IMR-90 (cell line): Measurements from ENCODE around the gene CRYBG2. TPM values are rescaled to one million over a fixed set of nuclear protein-coding genes. Genes with fewer than 3 reads are reported as not detected.

Experiments
- ATAC-seq: fragments of 200-7000 bp; cut with Tn5 transposase; 2 replicates; pipeline ENCODE4 v1.9.1; 2020; ENCODE audit warnings: low read depth, mild to moderate bottlenecking, moderate library complexity
- BruUV-seq: library from RNA; stranded (reverse); fragments of 400-500 nt; replicated peaks from 2 replicates; lab custom pipeline; 2021; lab: Mats Ljungman, UMichigan
- CTCF ChIA-PET: fragments of 300-600 bp; formaldehyde crosslinking; extraction: SDS; loops from one replicate; lab custom pipeline; 2021; ENCODE audit warnings: antibody characterized with exemption; lab: Yijun Ruan, JAX
- POLR2A ChIA-PET: fragments of 300-600 bp; sonication (Branson Sonifier 250); formaldehyde crosslinking; loops from one replicate; lab custom pipeline; 2022; ENCODE audit warnings: antibody characterized with exemption; ENCODE audit not compliant: unreplicated experiment; lab: Charles Lee
- DNase-seq: peaks from one replicate; pipeline ENCODE4 v3.0.0; 2013
- H2AFZ ChIP-seq: replicated peaks from 2 replicates; pipeline ENCODE3; 2013; ENCODE audit warnings: low read length, mild to moderate bottlenecking; ENCODE audit not compliant: poor library complexity
- H2AK5ac ChIP-seq: 2 replicates; pipeline ENCODE4 v1.6.1; 2013; ENCODE audit warnings: low read depth, low read length, inconsistent platforms
- H2AK9ac ChIP-seq: replicated peaks from 2 replicates; pipeline ENCODE3; 2013; ENCODE audit warnings: mild to moderate bottlenecking, low read depth, low read length, moderate library complexity; ENCODE audit not compliant: poor library complexity
- H2BK120ac ChIP-seq: 2 replicates; pipeline ENCODE4 v1.6.1; 2013; ENCODE audit warnings: low read depth, low read length, inconsistent platforms
- H2BK15ac ChIP-seq: 3 replicates; pipeline ENCODE4 v1.6.1; 2013; ENCODE audit warnings: low read depth, low read length, inconsistent platforms
- H2BK20ac ChIP-seq: 2 replicates; pipeline ENCODE4 v1.6.1; 2013; ENCODE audit warnings: low read depth, mild to moderate bottlenecking, inconsistent platforms, low read length, moderate library complexity
- H2BK5ac ChIP-seq: 2 replicates; pipeline ENCODE4 v1.6.1; 2013; ENCODE audit warnings: mild to moderate bottlenecking, low read depth, low read length, inconsistent platforms; ENCODE audit not compliant: poor library complexity, severe bottlenecking
- H3K14ac ChIP-seq: replicated peaks from 2 replicates; pipeline ENCODE4 v1.6.1; 2013; ENCODE audit warnings: low read depth, low read length, inconsistent platforms
- H3K18ac ChIP-seq: 2 replicates; pipeline ENCODE4 v1.6.1; 2013; ENCODE audit warnings: low read depth, low read length, control low read depth
- H3K23ac ChIP-seq: 2 replicates; pipeline ENCODE4 v1.6.1; 2013; ENCODE audit warnings: low read depth, low read length, inconsistent platforms
- H3K27ac ChIP-seq: 2 replicates; pipeline ENCODE4 v1.5.1; 2013; ENCODE audit warnings: mild to moderate bottlenecking, control low read depth, low read length; ENCODE audit not compliant: insufficient read depth
- H3K27me3 ChIP-seq: 2 replicates; pipeline ENCODE4 v1.6.1; 2013; ENCODE audit warnings: low read length; ENCODE audit not compliant: control insufficient read depth, insufficient read depth
- H3K36me3 ChIP-seq: 2 replicates; pipeline ENCODE4 v1.6.1; 2013; ENCODE audit warnings: low read length, mixed read lengths; ENCODE audit not compliant: control insufficient read depth, insufficient read depth
- H3K4ac ChIP-seq: 2 replicates; pipeline ENCODE4 v1.6.1; 2013; ENCODE audit warnings: low read depth, low read length, inconsistent platforms
- H3K4me1 ChIP-seq: 2 replicates; pipeline ENCODE4 v1.6.1; 2013; ENCODE audit warnings: low read length, mixed read lengths; ENCODE audit not compliant: control insufficient read depth, insufficient read depth
- H3K4me2 ChIP-seq: 2 replicates; pipeline ENCODE4 v1.6.1; 2013; ENCODE audit warnings: low read depth, mild to moderate bottlenecking, control low read depth, low read length, moderate library complexity
- H3K4me3 ChIP-seq: 2 replicates; pipeline ENCODE4 v1.5.1; 2013; ENCODE audit warnings: low read depth, mild to moderate bottlenecking, control low read depth, low read length, moderate library complexity; ENCODE audit not compliant: insufficient read depth
- H3K56ac ChIP-seq: 2 replicates; pipeline ENCODE4 v1.6.1; 2013; ENCODE audit warnings: low read length, inconsistent platforms; ENCODE audit not compliant: insufficient read depth; ENCODE audit errors: extremely low read depth
- H3K79me1 ChIP-seq, 2 experiments: 2 replicates each; pipeline ENCODE4 v1.6.1; 2013; ENCODE audit warnings: low read length in 2 of 2, inconsistent platforms in 1 of 2, low read depth in 1 of 2
- H3K9ac ChIP-seq: 2 replicates; pipeline ENCODE4 v1.6.1; 2013; ENCODE audit warnings: low read depth, low read length, control low read depth
- H3K9me1 ChIP-seq: 2 replicates; pipeline ENCODE4 v1.6.1; 2013; ENCODE audit warnings: low read length, inconsistent platforms; ENCODE audit not compliant: insufficient read depth
- H3K9me3 ChIP-seq: 2 replicates; pipeline ENCODE4 v1.6.1; 2013; ENCODE audit warnings: low read length; ENCODE audit not compliant: control insufficient read depth, insufficient read depth
- H4K20me1 ChIP-seq: 2 replicates; pipeline ENCODE4 v1.6.1; 2013; ENCODE audit warnings: low read length, inconsistent platforms; ENCODE audit not compliant: insufficient read depth
- H4K5ac ChIP-seq: 2 replicates; pipeline ENCODE4 v1.6.1; 2013; ENCODE audit warnings: mild to moderate bottlenecking, low read depth, low read length, control low read depth
- H4K8ac ChIP-seq, 2 experiments: 2 replicates each; pipeline ENCODE4 v1.6.1; 2013; ENCODE audit warnings: low read depth in 2 of 2, low read length in 2 of 2, control low read depth in 1 of 2, inconsistent platforms in 1 of 2
- H4K91ac ChIP-seq: 2 replicates; pipeline ENCODE4 v1.6.1; 2013; ENCODE audit warnings: low read depth, low read length, inconsistent platforms; ENCODE audit not compliant: insufficient read depth
- BHLHE40 ChIP-seq: fragments of 150-350 bp; IDR thresholded peaks from 2 replicates; pipeline ENCODE4 v1.6.1; 2016; ENCODE audit warnings: mild to moderate bottlenecking, low read depth, low read length
- CEBPB ChIP-seq: IDR thresholded peaks from 2 replicates; pipeline ENCODE4 v1.6.1; 2012; ENCODE audit warnings: low read depth, low read length, improper control_type of control experiment
- CHD1 ChIP-seq: IDR thresholded peaks from 2 replicates; pipeline ENCODE4 v1.6.1; 2012; ENCODE audit warnings: low read depth, low read length, improper control_type of control experiment
- FOS ChIP-seq: fragments of 150-350 bp; IDR thresholded peaks from 2 replicates; pipeline ENCODE4 v1.6.1; 2016; ENCODE audit warnings: low read depth, low read length
- MAFK ChIP-seq: IDR thresholded peaks from 2 replicates; pipeline ENCODE4 v1.6.1; 2012; ENCODE audit warnings: low read depth, low read length, improper control_type of control experiment
- MAZ ChIP-seq: IDR thresholded peaks from 2 replicates; pipeline ENCODE4 v1.6.1; 2012; ENCODE audit warnings: low read depth, mild to moderate bottlenecking, low read length, improper control_type of control experiment, moderate library complexity, borderline replicate concordance
- MXI1 ChIP-seq: IDR thresholded peaks from 2 replicates; pipeline ENCODE4 v1.6.1; 2012; ENCODE audit warnings: low read depth, mild to moderate bottlenecking, low read length, moderate library complexity, borderline replicate concordance
- NFE2L2 ChIP-seq: fragments of 150-350 bp; IDR thresholded peaks from 2 replicates; pipeline ENCODE4 v1.6.1; 2016; ENCODE audit warnings: low read depth, mild to moderate bottlenecking, low read length
- POLR2A ChIP-seq: IDR thresholded peaks from 2 replicates; pipeline ENCODE4 v1.6.1; 2012; ENCODE audit warnings: mild to moderate bottlenecking, low read depth, low read length
- RAD21 ChIP-seq: IDR thresholded peaks from 2 replicates; pipeline ENCODE4 v1.6.1; 2012; ENCODE audit warnings: low read length, improper control_type of control experiment
- RCOR1 ChIP-seq: IDR thresholded peaks from 2 replicates; pipeline ENCODE4 v1.6.1; 2012; ENCODE audit warnings: mild to moderate bottlenecking, low read length, improper control_type of control experiment; ENCODE audit not compliant: insufficient replicate concordance
- RFX5 ChIP-seq: IDR thresholded peaks from 2 replicates; pipeline ENCODE4 v1.8.0; 2012; ENCODE audit warnings: low read depth, mild to moderate bottlenecking, low read length, moderate library complexity
- SMC3 ChIP-seq: fragments of 150-350 bp; IDR thresholded peaks from 2 replicates; pipeline ENCODE4 v1.6.1; 2016; ENCODE audit warnings: low read depth, mild to moderate bottlenecking, antibody characterized with exemption, low read length, moderate library complexity
- WGBS, 2 experiments: methylation state at CpG; one replicate each; pipeline versions ENCODE4 v1.1.5 to v1.1.7; 2013; ENCODE audit warnings: missing lambda C conversion rate in 2 of 2; ENCODE audit not compliant: insufficient read length in 1 of 2; ENCODE audit errors: extremely low coverage in 2 of 2; 5-methylcytosine and 5-hydroxymethylcytosine counted together
- dilution Hi-C: fragments of 300-500 bp; cut with HindIII; formaldehyde crosslinking; loops from one replicate; pipeline ENCODE4 v1.14.3; 2018; ENCODE audit warnings: low sequenced_read_pairs; ENCODE audit not compliant: unreplicated experiment
- in situ Hi-C: fragments of 300-500 bp; cut with MboI; formaldehyde crosslinking; loops from 3 replicates; pipeline ENCODE4 v1.14.3; 2019; ENCODE audit warnings: low sequenced_read_pairs, inconsistent platforms, mixed read lengths
- intact Hi-C: fragments of 100-400 bp; cut with micrococcal nuclease; formaldehyde crosslinking; loops from 2 replicates; pipeline ENCODE4 v1.10.0; 2022
- polyA plus RNA-seq, 3 experiments: library from polyadenylated mRNA; depleted of rRNA; stranded (reverse); fragments of >200 nt; gene quantifications; 2 replicates each; pipeline ENCODE4 v1.2.3, GENCODE V29; 2012; ENCODE audit warnings: low replicate concordance in 1 of 3
- total RNA-seq: library from RNA; depleted of rRNA; stranded (reverse); fragments of >200 nt; gene quantifications from 2 replicates; pipeline ENCODE4 v1.2.3, GENCODE V29; 2012
- TF ChIP-seq, protein P1 (sequence below): fragments of 150-350 bp; IDR thresholded peaks from 2 replicates; pipeline ENCODE4 v1.6.1; 2016; ENCODE audit warnings: low read depth, mild to moderate bottlenecking, low read length, moderate library complexity, borderline replicate concordance
- TF ChIP-seq, protein P2 (sequence below): fragments of 150-350 bp; IDR thresholded peaks from 2 replicates; pipeline ENCODE4 v1.6.1; 2017; ENCODE audit warnings: mild to moderate bottlenecking, antibody characterized with exemption, low read length, low read depth
- TF ChIP-seq, protein P3 (sequence below): conservative IDR thresholded peaks from 2 replicates; pipeline ENCODE4 v1.5.1; 2012; ENCODE audit warnings: mild to moderate bottlenecking, low read depth, low read length, improper control_type of control experiment

Gene CRYBG2
- total and polyA plus RNA-seq, 2 of the 4 experiments (the other 2 are of a cell fraction), result not detected

DNA sequence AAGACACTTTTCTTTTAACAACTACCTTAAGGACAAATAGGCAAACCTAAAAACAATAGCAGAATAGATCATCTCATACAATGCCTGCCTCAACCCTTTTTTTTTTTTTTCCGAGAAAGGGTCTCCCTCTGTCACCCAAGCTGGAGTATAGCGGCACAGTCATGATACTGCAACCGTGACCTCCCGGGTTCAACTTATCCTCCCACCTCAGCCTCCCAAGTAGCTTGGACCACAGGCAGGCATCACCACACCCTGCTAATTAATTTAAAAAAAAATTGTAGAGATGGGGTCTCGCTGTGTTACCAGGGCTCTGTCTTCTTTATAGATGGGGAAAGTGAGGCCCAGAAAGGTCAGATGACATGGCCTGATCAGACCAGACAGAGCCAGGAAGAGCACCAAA is 66.1 kb downstream of the CRYBG2 start:
- dilution Hi-C loops (no loop called here), intact Hi-C loops (no loop called here), in situ Hi-C loops (no loop called here)
- Histone ChIP-seq H3K9ac (no peak overlapping the region), H3K18ac (no peak overlapping the region), H3K56ac (no peak overlapping the region), H4K8ac (no peak overlapping the region), H4K20me1 (peaks cover 9% of the 10 kb centered on the region), H3K4me1 (peaks cover 24% of the 10 kb centered on the region), H2AFZ (no peak overlapping the region), H2BK15ac (no peak overlapping the region), H3K9me1 (peaks cover 25% of the 10 kb centered on the region), H2BK20ac (no peak overlapping the region), H2AK5ac (no peak overlapping the region; the same call in 1 of the 2 replicates), H2BK5ac (no peak overlapping the region), H2BK120ac (no peak overlapping the region), H4K5ac (no peak overlapping the region), H3K23ac (no peak overlapping the region), H3K4me2 (no peak overlapping the region), H3K36me3 (peaks cover 5% of the 10 kb centered on the region; the same call in 1 of the 2 replicates), H3K4me3 (no peak overlapping the region), H3K4ac (no peak overlapping the region), H2AK9ac (no peak overlapping the region), H3K79me1 (peaks cover 11 to 41% of the 10 kb centered on the region in 2 experiments), H3K14ac (no peak overlapping the region), H3K9me3 (no peaks in the 10 kb centered on the region), H3K27me3 (no peaks in the 10 kb centered on the region), H4K91ac (no peak overlapping the region), H3K27ac (no peak overlapping the region)
- no peak for TF ChIP-seq CHD1
- no peak for TF ChIP-seq RAD21
- TF ChIP-seq RCOR1, result no peak
- TF ChIP-seq MXI1, result no peak
- no peak for TF ChIP-seq FOS
- TF ChIP-seq NFE2L2, result no peak
- no peak for TF ChIP-seq RFX5
- TF ChIP-seq, protein P1, sequence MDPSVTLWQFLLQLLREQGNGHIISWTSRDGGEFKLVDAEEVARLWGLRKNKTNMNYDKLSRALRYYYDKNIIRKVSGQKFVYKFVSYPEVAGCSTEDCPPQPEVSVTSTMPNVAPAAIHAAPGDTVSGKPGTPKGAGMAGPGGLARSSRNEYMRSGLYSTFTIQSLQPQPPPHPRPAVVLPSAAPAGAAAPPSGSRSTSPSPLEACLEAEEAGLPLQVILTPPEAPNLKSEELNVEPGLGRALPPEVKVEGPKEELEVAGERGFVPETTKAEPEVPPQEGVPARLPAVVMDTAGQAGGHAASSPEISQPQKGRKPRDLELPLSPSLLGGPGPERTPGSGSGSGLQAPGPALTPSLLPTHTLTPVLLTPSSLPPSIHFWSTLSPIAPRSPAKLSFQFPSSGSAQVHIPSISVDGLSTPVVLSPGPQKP, result no peak
- TF ChIP-seq, protein P2, sequence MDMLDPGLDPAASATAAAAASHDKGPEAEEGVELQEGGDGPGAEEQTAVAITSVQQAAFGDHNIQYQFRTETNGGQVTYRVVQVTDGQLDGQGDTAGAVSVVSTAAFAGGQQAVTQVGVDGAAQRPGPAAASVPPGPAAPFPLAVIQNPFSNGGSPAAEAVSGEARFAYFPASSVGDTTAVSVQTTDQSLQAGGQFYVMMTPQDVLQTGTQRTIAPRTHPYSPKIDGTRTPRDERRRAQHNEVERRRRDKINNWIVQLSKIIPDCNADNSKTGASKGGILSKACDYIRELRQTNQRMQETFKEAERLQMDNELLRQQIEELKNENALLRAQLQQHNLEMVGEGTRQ, result no peak
- no peak for TF ChIP-seq BHLHE40
- TF ChIP-seq MAFK, result no peak
- no peak for TF ChIP-seq CEBPB
- TF ChIP-seq MAZ, result no peak
- no peak for TF ChIP-seq POLR2A
- TF ChIP-seq SMC3, result no peak
- TF ChIP-seq, protein P3, sequence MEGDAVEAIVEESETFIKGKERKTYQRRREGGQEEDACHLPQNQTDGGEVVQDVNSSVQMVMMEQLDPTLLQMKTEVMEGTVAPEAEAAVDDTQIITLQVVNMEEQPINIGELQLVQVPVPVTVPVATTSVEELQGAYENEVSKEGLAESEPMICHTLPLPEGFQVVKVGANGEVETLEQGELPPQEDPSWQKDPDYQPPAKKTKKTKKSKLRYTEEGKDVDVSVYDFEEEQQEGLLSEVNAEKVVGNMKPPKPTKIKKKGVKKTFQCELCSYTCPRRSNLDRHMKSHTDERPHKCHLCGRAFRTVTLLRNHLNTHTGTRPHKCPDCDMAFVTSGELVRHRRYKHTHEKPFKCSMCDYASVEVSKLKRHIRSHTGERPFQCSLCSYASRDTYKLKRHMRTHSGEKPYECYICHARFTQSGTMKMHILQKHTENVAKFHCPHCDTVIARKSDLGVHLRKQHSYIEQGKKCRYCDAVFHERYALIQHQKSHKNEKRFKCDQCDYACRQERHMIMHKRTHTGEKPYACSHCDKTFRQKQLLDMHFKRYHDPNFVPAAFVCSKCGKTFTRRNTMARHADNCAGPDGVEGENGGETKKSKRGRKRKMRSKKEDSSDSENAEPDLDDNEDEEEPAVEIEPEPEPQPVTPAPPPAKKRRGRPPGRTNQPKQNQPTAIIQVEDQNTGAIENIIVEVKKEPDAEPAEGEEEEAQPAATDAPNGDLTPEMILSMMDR, result no peak
- ChIA-PET CTCF (no interaction called here), POLR2A (no interaction called here)
- DNase-seq (no peak), ATAC-seq (no peak)
- BruUV-seq, result no TSS peak
- WGBS, 2 experiments, result no CpG with 5 or more reads among the region's 5 CpGs
